ENCODE data around the gene S100P.

S100P gene

GRCh38 chr4:6684656-6685055 is 9.0 kb upstream of the S100P start:
- H3K9ac ChIP-seq (ENCODE audit: insufficient read length, low read depth) = no peak overlapping the region
- peaks cover 11% of the 10 kb centered on the region; the same call in 1 of the 2 replicates for H3K9me3 ChIP-seq (ENCODE audit: insufficient read depth, low read length)

DNA sequence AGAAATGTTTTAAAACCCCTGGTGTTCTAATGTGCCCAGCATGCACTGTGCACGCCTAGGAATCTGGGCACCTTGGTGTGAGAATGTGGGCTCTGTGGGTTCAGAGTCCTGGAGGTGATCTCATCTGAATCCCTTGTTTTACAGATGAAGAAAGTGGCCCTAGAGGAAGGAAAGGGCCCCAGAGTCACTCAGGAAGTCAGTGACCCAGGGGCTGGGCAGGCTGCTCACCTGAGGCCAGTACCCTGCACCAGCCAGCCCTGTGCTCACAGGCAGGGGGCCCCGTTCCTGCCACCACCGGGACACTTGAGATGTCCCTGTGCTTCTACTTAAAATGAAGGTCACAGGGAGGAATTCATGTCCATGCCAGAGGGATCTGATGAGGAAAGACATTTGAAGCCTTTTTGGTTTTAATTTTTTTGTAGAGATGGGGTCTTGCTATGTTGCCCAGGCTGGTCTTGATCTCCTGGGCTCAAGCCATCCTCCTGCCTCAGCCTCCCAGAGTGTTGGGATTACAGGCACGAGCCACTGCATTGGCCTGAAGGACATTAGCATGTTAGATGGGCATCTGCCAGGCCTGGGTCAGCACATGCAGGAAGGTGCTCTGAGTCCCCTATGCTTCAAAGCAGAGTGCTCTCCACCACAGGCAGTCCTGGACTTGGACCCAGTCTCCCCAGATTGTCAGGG is 7.4 kb upstream of the S100P start:
- Histone ChIP-seq H3K27me3 (ENCODE audit: insufficient read depth, insufficient read length) (no peaks in the 10 kb centered on the region), H3K4me1 (ENCODE audit: insufficient read depth, insufficient read length) (peaks cover 29% of the 10 kb centered on the region), H3K9ac (ENCODE audit: insufficient read length, low read depth) (no peak overlapping the region), H3K4me3 (ENCODE audit: insufficient read length, low read depth) (no peak overlapping the region), H3K9me3 (ENCODE audit: insufficient read depth, low read length) (0 out of 2 replicates have a peak, but pooled peaks cover 8% of the 10 kb centered on the region), H3K36me3 (ENCODE audit: insufficient read depth, insufficient read length, low read length) (no peaks in the 10 kb centered on the region)
- TF ChIP-seq SUZ12 (IDR thresholded peaks at IDR 0.05; ENCODE audit: extremely low read depth, insufficient read depth, insufficient read length) (no peak), YY1 (IDR thresholded peaks at IDR 0.05; ENCODE audit: insufficient read depth, insufficient read length) (no peak), ZNF274 (IDR thresholded peaks at IDR 0.05; ENCODE audit: low read depth, low read length) (no peak)
- DNase-seq (ENCODE audit: low read depth, low spot score) = no peak

More at GRCh38 chr4:6684656-6685055, 9.0 kb upstream of the S100P start:
- H3K4me3 ChIP-seq (ENCODE audit: insufficient read length, low read depth) = no peak overlapping the region
- peaks cover 5% of the 10 kb centered on the region for H3K36me3 ChIP-seq (ENCODE audit: insufficient read depth, insufficient read length, low read length)
- peaks cover 24% of the 10 kb centered on the region for H3K4me1 ChIP-seq (ENCODE audit: insufficient read depth, insufficient read length)
- no peak for TF ChIP-seq ZNF274 (IDR thresholded peaks at IDR 0.05; ENCODE audit: low read depth, low read length)
- no peak for TF ChIP-seq YY1 (IDR thresholded peaks at IDR 0.05; ENCODE audit: insufficient read depth, insufficient read length)
- no peak for TF ChIP-seq SUZ12 (IDR thresholded peaks at IDR 0.05; ENCODE audit: extremely low read depth, insufficient read depth, insufficient read length)
- no peaks in the 10 kb centered on the region for H3K27me3 ChIP-seq (ENCODE audit: insufficient read depth, insufficient read length)
- no peak for DNase-seq (ENCODE audit: low read depth, low spot score)

- no peak for DNase-seq (ENCODE audit: low read depth, low spot score)
- Histone ChIP-seq H3K4me1 (ENCODE audit: insufficient read depth, insufficient read length) (peaks cover 32% of the 10 kb centered on the region), H3K9ac (ENCODE audit: insufficient read length, low read depth) (peak overlapping the region; percentile 34), H3K27me3 (ENCODE audit: insufficient read depth, insufficient read length) (no peaks in the 10 kb centered on the region), H3K4me3 (ENCODE audit: insufficient read length, low read depth) (peak overlapping the region; percentile 10), H3K9me3 (ENCODE audit: insufficient read depth, low read length) (0 out of 2 replicates have a peak, but pooled peaks cover 8% of the 10 kb centered on the region), H3K36me3 (ENCODE audit: insufficient read depth, insufficient read length, low read length) (no peaks in the 10 kb centered on the region)
- TF ChIP-seq SUZ12 (IDR thresholded peaks at IDR 0.05; ENCODE audit: extremely low read depth, insufficient read depth, insufficient read length) (no peak), YY1 (IDR thresholded peaks at IDR 0.05; ENCODE audit: insufficient read depth, insufficient read length) (no peak), ZNF274 (IDR thresholded peaks at IDR 0.05; ENCODE audit: low read depth, low read length) (no peak)
Measured at GRCh38 chr4:6687947-6688878, 5.5 kb upstream of the S100P start.

DNA sequence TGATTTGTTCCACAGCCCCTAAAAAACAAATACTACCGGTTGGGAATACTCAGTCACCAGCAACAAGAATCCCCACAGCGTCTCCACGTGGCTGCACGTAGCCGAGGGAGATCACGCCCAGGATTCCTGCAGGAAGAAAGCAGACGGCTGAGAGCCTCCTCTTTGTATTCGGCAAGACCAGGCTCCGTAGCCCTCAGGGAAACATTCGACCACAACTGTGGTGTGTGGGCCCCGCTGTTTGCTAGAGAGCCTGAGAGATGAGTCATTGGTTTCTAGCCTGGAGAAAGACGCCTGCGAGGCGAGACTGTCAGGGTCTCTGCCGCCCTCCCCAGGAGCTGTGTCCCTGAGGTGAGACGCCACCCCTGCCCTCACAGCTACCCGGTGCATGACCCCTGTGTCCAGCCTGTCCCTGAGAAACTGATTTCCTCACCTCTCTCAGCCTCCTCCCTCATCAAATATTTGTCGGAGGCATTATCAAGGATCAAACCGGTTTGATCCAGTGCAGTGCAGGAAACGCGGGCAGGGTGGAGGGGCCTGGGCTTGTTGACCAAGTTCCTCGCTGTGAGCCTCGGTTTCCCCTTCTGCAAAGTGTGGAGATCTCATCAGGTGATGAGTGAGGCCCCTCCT is 4.7 kb upstream of the S100P start:
- Histone ChIP-seq H3K36me3 (ENCODE audit: insufficient read depth, insufficient read length, low read length) (no peaks in the 10 kb centered on the region), H3K4me1 (ENCODE audit: insufficient read depth, insufficient read length) (peaks cover 33% of the 10 kb centered on the region), H3K27me3 (ENCODE audit: insufficient read depth, insufficient read length) (no peaks in the 10 kb centered on the region), H3K4me3 (ENCODE audit: insufficient read length, low read depth) (peak overlapping the region; percentile 17), H3K9me3 (ENCODE audit: insufficient read depth, low read length) (0 out of 2 replicates have a peak, but pooled peaks cover 8% of the 10 kb centered on the region), H3K9ac (ENCODE audit: insufficient read length, low read depth) (peak overlapping the region; percentile 43)
- peak; percentile 83 for DNase-seq (ENCODE audit: low read depth, low spot score)
- TF ChIP-seq YY1 (IDR thresholded peaks at IDR 0.05; ENCODE audit: insufficient read depth, insufficient read length) (peak; percentile 5), SUZ12 (IDR thresholded peaks at IDR 0.05; ENCODE audit: extremely low read depth, insufficient read depth, insufficient read length) (no peak)

- H3K27me3 ChIP-seq (ENCODE audit: insufficient read depth, insufficient read length) = no peaks in the 10 kb centered on the region
- TF ChIP-seq YY1 (IDR thresholded peaks at IDR 0.05; ENCODE audit: insufficient read depth, insufficient read length) (no peak), ZNF274 (IDR thresholded peaks at IDR 0.05; ENCODE audit: low read depth, low read length) (no peak), SUZ12 (IDR thresholded peaks at IDR 0.05; ENCODE audit: extremely low read depth, insufficient read depth, insufficient read length) (no peak)
- H3K9me3 ChIP-seq (ENCODE audit: insufficient read depth, low read length) = 0 out of 2 replicates have a peak, but pooled peaks cover 8% of the 10 kb centered on the region
- peak overlapping the region; percentile 17 for H3K4me3 ChIP-seq (ENCODE audit: insufficient read length, low read depth)
- H3K36me3 ChIP-seq (ENCODE audit: insufficient read depth, insufficient read length, low read length) = no peaks in the 10 kb centered on the region
- H3K9ac ChIP-seq (ENCODE audit: insufficient read length, low read depth) = peak overlapping the region; percentile 71
- peaks cover 38% of the 10 kb centered on the region for H3K4me1 ChIP-seq (ENCODE audit: insufficient read depth, insufficient read length)
- no peak for DNase-seq (ENCODE audit: low read depth, low spot score)
Measured at GRCh38 chr4:6689506-6689960, 4.1 kb upstream of the S100P start.

DNA sequence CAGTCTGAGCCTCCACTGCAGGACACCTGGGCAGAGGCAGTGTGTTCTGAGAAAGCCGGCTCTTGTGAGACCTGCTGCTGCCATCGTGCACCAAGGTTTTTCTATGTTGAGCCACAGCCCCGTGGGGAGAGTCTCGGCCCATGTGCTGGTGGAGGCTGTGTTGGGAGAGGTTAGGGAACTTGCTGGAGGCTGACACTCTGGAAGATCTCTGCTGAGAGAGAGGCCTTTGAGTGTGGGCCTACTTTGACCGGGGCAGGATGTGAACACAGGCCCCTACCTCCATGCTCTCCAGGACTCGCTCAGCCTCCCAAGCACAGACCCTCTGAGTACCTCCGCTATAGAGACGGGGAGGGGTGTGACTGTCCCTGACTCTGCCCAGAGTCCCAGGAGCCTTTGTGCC is 1.3 kb upstream of the S100P start:
- Histone ChIP-seq H3K9me3 (ENCODE audit: insufficient read depth, low read length) (no peaks in the 10 kb centered on the region), H3K4me1 (ENCODE audit: insufficient read depth, insufficient read length) (peaks cover 39% of the 10 kb centered on the region), H3K36me3 (ENCODE audit: insufficient read depth, insufficient read length, low read length) (no peaks in the 10 kb centered on the region), H3K4me3 (ENCODE audit: insufficient read length, low read depth) (no peak overlapping the region), H3K9ac (ENCODE audit: insufficient read length, low read depth) (no peak overlapping the region), H3K27me3 (ENCODE audit: insufficient read depth, insufficient read length) (no peaks in the 10 kb centered on the region)
- TF ChIP-seq SUZ12 (IDR thresholded peaks at IDR 0.05; ENCODE audit: extremely low read depth, insufficient read depth, insufficient read length) = no peak
- TF ChIP-seq ZNF274 (IDR thresholded peaks at IDR 0.05; ENCODE audit: low read depth, low read length) = no peak
- no peak for TF ChIP-seq YY1 (IDR thresholded peaks at IDR 0.05; ENCODE audit: insufficient read depth, insufficient read length)
- DNase-seq (ENCODE audit: low read depth, low spot score) = no peak

Measured in NT2/D1 (cell line).